Tongue (tissue), 2 donors: ENCODE results near the gene PASK. TPM values are rescaled to one million over a fixed set of nuclear protein-coding genes. Genes with fewer than 3 reads are reported as not detected.
"Not testable (repeated sequence)": the region's sequence is repeated elsewhere in the genome, so short reads cannot be mapped to it uniquely, and the experiment has no call there.

Experiments
- DNase-seq: peaks from one replicate; pipeline ENCODE4 v3.0.0-alpha.2; 2015
- total RNA-seq: library from RNA; depleted of rRNA; stranded (reverse); fragments of >200 nt; gene quantifications from one replicate; pipeline ENCODE4 v1.2.3, GENCODE V29; 2014

PASK gene
- total RNA-seq, 1 donor from 2014 or later, result 5.0 TPM

- no peak for DNase-seq
Observed at GRCh38 chr2:241123816-241124536, 25.3 kb downstream of the PASK start.

GRCh38 chr2:241122376-241123002, 26.8 kb downstream of the PASK start:
- no peak for DNase-seq

- no peak for DNase-seq
Observed at GRCh38 chr2:241121008-241121407, 28.3 kb downstream of the PASK start.

GRCh38 chr2:241120440-241120839, 28.8 kb downstream of the PASK start:
- DNase-seq, result no peak

GRCh38 chr2:241118737-241119505, 30.4 kb downstream of the PASK start:
- no peak for DNase-seq

- DNase-seq, result no peak
Observed at GRCh38 chr2:241116606-241117560, 32.4 kb downstream of the PASK start.

- no peak for DNase-seq
Observed at GRCh38 chr2:241115361-241115760, 33.9 kb downstream of the PASK start.

- no peak for DNase-seq
Observed at GRCh38 chr2:241114836-241115235, 34.4 kb downstream of the PASK start.

GRCh38 chr2:241112592-241112991, 36.7 kb downstream of the PASK start:
- DNase-seq, result no peak

- DNase-seq, result no peak
Observed at GRCh38 chr2:241112046-241112445, 37.2 kb downstream of the PASK start.

GRCh38 chr2:241111440-241111805, 37.8 kb downstream of the PASK start:
- DNase-seq, result no peak

- DNase-seq, result no peak
Observed at GRCh38 chr2:241110607-241111439, 38.4 kb downstream of the PASK start.

- DNase-seq, result no peak
Observed at GRCh38 chr2:241110089-241110606, 39.1 kb downstream of the PASK start.

- no peak for DNase-seq
Observed at GRCh38 chr2:241109210-241110088, 39.8 kb downstream of the PASK start.

- DNase-seq, result no peak
Observed at GRCh38 chr2:241108271-241109209, 40.7 kb downstream of the PASK start.

- DNase-seq, result no peak
Observed at GRCh38 chr2:241107031-241107783, 42.1 kb downstream of the PASK start.

GRCh38 chr2:241105641-241106040, 43.6 kb downstream of the PASK start:
- no peak for DNase-seq

- not testable (repeated sequence) for DNase-seq
Observed at GRCh38 chr2:241104611-241105010, 44.7 kb downstream of the PASK start.
